ENCODE results near the gene ERRFI1.

ERRFI1 gene

GRCh38 chr1:8002329-8002910 is 23.7 kb downstream of the ERRFI1 start:
- Histone ChIP-seq H3K4me3 (ENCODE audit: low read depth, low read length) (no peak overlapping the region), H3K27me3 (ENCODE audit: insufficient read depth, low read depth, severe bottlenecking) (no peaks in the 10 kb centered on the region), H3K9me3 (ENCODE audit: severe bottlenecking) (no peaks in the 10 kb centered on the region), H3K27ac (no peak overlapping the region), H3K36me3 (peaks cover 4% of the 10 kb centered on the region; the same call in 1 of the 2 replicates)
- no peak for DNase-seq
- no peak for TF ChIP-seq CTCF (IDR thresholded peaks at IDR 0.05; ENCODE audit: low read depth, low read length)

- Histone ChIP-seq H3K4me3 (ENCODE audit: low read depth, low read length) (no peak overlapping the region), H3K9me3 (ENCODE audit: severe bottlenecking) (no peaks in the 10 kb centered on the region), H3K27me3 (ENCODE audit: insufficient read depth, low read depth, severe bottlenecking) (no peaks in the 10 kb centered on the region), H3K36me3 (no peaks in the 10 kb centered on the region), H3K27ac (no peak overlapping the region)
- no peak for TF ChIP-seq CTCF (IDR thresholded peaks at IDR 0.05; ENCODE audit: low read depth, low read length)
- DNase-seq = no peak
These were observed 30.7 kb downstream of the ERRFI1 start for GRCh38 chr1:7995437-7995836.

GRCh38 chr1:7994827-7995226 is 31.3 kb downstream of the ERRFI1 start:
- Histone ChIP-seq H3K27ac (no peak overlapping the region), H3K27me3 (ENCODE audit: insufficient read depth, low read depth, severe bottlenecking) (no peaks in the 10 kb centered on the region), H3K36me3 (no peaks in the 10 kb centered on the region), H3K4me3 (ENCODE audit: low read depth, low read length) (no peak overlapping the region), H3K9me3 (ENCODE audit: severe bottlenecking) (no peaks in the 10 kb centered on the region)
- DNase-seq = no peak
- TF ChIP-seq CTCF (IDR thresholded peaks at IDR 0.05; ENCODE audit: low read depth, low read length) = no peak

- H3K9me3 ChIP-seq (ENCODE audit: severe bottlenecking) = no peaks in the 10 kb centered on the region
- TF ChIP-seq CTCF (IDR thresholded peaks at IDR 0.05; ENCODE audit: low read depth, low read length) = no peak
- H3K27me3 ChIP-seq (ENCODE audit: insufficient read depth, low read depth, severe bottlenecking) = no peaks in the 10 kb centered on the region
- no peak overlapping the region for H3K4me3 ChIP-seq (ENCODE audit: low read depth, low read length)
- H3K36me3 ChIP-seq = no peaks in the 10 kb centered on the region
- no peak for DNase-seq
- H3K27ac ChIP-seq = no peak overlapping the region
These were observed 32.3 kb downstream of the ERRFI1 start for GRCh38 chr1:7993593-7994479.

- Histone ChIP-seq H3K9me3 (ENCODE audit: severe bottlenecking) (no peaks in the 10 kb centered on the region), H3K36me3 (no peaks in the 10 kb centered on the region; the same call in 1 of the 2 replicates), H3K27ac (no peak overlapping the region), H3K27me3 (ENCODE audit: insufficient read depth, low read depth, severe bottlenecking) (no peaks in the 10 kb centered on the region), H3K4me3 (ENCODE audit: low read depth, low read length) (no peak overlapping the region)
- no peak for DNase-seq
- no peak for TF ChIP-seq CTCF (IDR thresholded peaks at IDR 0.05; ENCODE audit: low read depth, low read length)
These were observed 33.2 kb downstream of the ERRFI1 start for GRCh38 chr1:7992885-7993284.
